GM21528 (cell line): ENCODE measurements around the gene PGM2L1.
A peak's percentile ranks its signal among the peaks of the same experiment; 100 is the strongest.
"Not testable (repeated sequence)": the region's sequence is repeated elsewhere in the genome, so short reads cannot be mapped to it uniquely, and the experiment has no call there.

Experiments
- ATAC-seq: cut with Tn5 transposase; IDR thresholded peaks from one replicate; pipeline ENCODE4 v1.9.1; 2021; ENCODE audit warnings: mild to moderate bottlenecking, moderate library complexity; ENCODE audit not compliant: unreplicated experiment, low FRiP score

The PGM2L1 gene

GRCh38 chr11:74398244-74399159 lies at the start of gene PGM2L1:
TSS of gene PGM2L1 (minus strand) at chr11:74398433. CDS start at chr11:74398161, 272 bp downstream.
- peak; percentile 91 for ATAC-seq

DNA sequence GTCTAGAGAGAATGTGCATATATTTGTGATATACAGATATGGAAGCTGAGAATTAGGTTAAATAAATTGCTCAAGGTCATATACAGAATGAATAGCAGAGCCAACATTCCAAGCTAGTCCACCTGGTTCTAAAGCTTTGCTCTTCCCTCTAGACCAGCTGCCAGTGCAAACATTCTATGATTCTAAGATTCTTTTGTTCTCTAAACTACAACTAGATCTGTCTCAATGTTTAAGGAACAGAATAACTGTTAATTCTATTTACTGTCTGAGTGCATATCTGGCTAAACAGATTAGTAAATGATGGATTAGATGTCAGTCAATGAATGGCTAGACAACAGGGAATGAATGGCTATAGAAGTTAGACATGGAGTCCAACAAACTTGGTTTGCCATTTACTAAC lies 49.5 kb upstream of the PGM2L1 start:
- no peak for ATAC-seq

GRCh38 chr11:74446532-74446938 lies 48.3 kb upstream of the PGM2L1 start:
- ATAC-seq: no peak

GRCh38 chr11:74444173-74444826 lies 46.1 kb upstream of the PGM2L1 start:
- no peak for ATAC-seq

- no peak for ATAC-seq
These were observed 45.0 kb upstream of the PGM2L1 start for GRCh38 chr11:74443071-74443864.

GRCh38 chr11:74442636-74443035 lies 44.4 kb upstream of the PGM2L1 start:
- no peak for ATAC-seq

- no peak for ATAC-seq
These were observed 40.4 kb upstream of the PGM2L1 start for GRCh38 chr11:74438681-74439080.

- no peak for ATAC-seq
These were observed 39.3 kb upstream of the PGM2L1 start for GRCh38 chr11:74437441-74438042.

DNA sequence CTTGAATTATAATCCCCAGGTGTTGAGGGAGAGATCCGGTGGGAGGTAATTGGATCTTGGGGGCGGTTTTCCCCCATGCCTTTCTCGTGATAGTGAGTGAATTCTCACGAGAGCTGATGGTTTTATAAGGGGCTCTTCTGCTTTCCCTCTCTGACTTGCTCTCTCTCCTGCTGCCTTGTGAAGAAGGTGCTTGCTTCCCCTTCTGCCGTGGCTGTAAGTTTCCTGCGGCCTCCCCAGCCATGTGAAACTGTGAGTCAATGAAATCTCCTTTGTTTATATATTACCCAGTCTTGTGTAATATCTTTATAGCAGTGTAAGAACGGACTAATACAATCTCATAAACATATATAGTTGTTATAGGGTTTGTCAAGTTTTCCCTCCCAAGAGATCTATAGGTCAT lies 36.3 kb upstream of the PGM2L1 start:
- no peak for ATAC-seq

GRCh38 chr11:74429205-74429604 lies 31.0 kb upstream of the PGM2L1 start:
- ATAC-seq: no peak

DNA sequence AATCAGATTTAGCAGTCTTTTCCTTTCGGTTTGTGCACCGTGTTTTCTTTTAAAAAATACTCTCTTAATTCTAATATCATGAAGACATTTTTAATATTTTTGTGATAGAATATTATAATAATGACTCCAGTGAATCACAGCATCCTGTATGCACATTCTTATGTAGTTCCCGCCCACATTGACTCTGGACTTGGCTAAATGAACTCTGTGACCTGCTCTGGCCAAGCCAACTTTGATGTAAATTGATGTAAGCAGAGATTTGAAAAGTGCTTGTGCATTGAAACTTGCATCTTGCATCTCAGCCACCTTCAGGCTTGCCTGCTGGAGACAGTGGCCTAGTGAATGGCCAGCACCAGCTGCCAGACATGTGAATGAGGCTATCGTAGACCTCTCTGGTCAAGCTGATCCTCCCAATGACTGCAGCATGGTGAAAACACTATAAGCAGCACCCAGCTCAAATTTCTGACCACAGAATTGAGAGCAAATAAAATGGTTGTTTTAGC lies 29.2 kb upstream of the PGM2L1 start:
- no peak for ATAC-seq

GRCh38 chr11:74425100-74425499 lies 26.9 kb upstream of the PGM2L1 start:
- no peak for ATAC-seq

DNA sequence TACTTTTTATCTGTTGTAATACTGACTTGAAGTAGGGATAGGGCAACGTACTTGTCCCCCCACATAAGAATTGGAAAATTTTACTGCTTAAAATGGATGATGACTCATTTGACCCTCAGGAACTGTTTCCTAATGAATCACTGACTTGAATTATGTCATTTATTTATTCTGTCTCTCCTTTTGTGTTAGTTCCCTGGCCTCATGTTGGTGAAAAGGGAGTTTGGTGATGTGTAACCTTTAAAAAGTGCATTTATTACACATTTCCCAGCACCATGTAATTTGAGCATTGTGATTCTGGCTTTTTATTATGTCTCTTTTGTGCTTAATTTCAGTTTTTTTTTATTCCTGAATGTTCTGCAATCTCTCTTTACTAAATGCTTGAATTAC lies 20.3 kb upstream of the PGM2L1 start:
- no peak for ATAC-seq

GRCh38 chr11:74417860-74418508 lies 19.8 kb upstream of the PGM2L1 start:
- no peak for ATAC-seq

- no peak for ATAC-seq
These were observed 19.2 kb upstream of the PGM2L1 start for GRCh38 chr11:74417379-74417804.

GRCh38 chr11:74416974-74417373 lies 18.7 kb upstream of the PGM2L1 start:
- ATAC-seq: not testable (repeated sequence)

DNA sequence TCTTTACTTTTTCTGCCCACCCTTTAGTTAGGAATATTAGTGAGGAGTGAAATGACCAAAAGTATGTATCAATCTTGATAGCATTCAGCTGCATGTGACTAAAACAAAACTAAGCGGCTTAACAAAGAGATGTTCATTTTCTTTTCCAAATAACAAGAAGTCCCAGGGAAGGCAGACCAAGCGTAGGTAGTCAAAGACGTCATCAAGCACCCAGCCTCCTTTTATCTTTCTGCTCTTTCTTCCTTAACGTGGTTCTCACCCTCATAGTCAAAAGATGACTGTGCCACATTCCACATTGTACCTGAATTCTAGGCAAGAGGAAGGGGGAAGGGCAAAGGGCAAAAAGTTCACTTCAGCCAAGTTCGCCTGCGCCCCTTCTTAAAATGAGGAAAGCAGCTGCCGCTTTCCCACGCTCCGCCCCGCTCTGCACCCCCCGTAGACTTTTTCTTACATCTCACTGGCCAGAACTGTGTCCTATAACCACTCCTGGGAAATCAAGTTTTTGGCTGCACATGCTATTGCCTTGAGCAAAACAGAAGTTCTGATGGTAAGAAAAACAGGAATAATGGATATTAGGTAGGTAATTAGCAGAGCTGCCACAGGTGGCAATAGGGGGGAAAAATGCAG lies 14.6 kb upstream of the PGM2L1 start:
- ATAC-seq: no peak

- ATAC-seq: no peak
These were observed 14.1 kb upstream of the PGM2L1 start for GRCh38 chr11:74412321-74412720.

DNA sequence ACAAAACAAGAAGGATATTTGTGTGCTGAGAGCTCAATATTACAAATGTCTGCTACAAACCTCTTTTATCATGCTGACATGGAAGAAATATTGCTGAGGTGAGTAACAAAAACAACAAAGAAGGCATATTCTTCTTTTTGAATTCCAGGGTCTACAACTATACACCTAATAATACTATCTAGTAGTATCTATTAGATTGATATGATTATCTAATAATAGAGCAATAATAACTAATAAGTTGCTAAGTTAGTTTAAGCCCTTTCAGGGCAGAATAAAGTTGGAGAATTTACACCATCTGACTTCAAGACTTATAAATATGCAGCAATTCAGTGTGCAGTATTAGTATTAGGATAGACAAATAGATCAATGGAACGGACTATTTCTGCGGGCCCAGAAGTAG lies 11.4 kb upstream of the PGM2L1 start:
- no peak for ATAC-seq
